Osteoblast (primary cell): ENCODE results near the gene ZNF816. TPM values are rescaled to one million over a fixed set of nuclear protein-coding genes. Genes with fewer than 3 reads are reported as not detected.

Experiments
- DNase-seq: peaks from one replicate; pipeline ENCODE4 v3.0.0; 2011; ENCODE audit warnings: low spot score, mixed read lengths; ENCODE audit not compliant: insufficient read length; ENCODE audit errors: missing footprints
- H2AFZ ChIP-seq: 2 replicates; pipeline ENCODE4 v1.6.0; 2011; ENCODE audit warnings: mild to moderate bottlenecking, low read length
- H3K27ac ChIP-seq: 2 replicates; pipeline ENCODE4 v1.5.1; 2011; ENCODE audit warnings: mild to moderate bottlenecking, low read depth, low read length, moderate library complexity
- H3K27me3 ChIP-seq: 2 replicates; pipeline ENCODE4 v1.6.0; 2012; ENCODE audit warnings: mild to moderate bottlenecking, control low read depth, inconsistent platforms, low read length, moderate library complexity; ENCODE audit not compliant: insufficient read depth
- H3K36me3 ChIP-seq: 2 replicates; pipeline ENCODE4 v1.5.1; 2011; ENCODE audit warnings: mild to moderate bottlenecking, low read length, control low read depth, moderate library complexity; ENCODE audit not compliant: insufficient read depth
- H3K4me1 ChIP-seq: 2 replicates; pipeline ENCODE4 v1.5.1; 2011; ENCODE audit warnings: mild to moderate bottlenecking, low read length, control low read depth, moderate library complexity; ENCODE audit not compliant: insufficient read depth
- H3K4me2 ChIP-seq: 2 replicates; pipeline ENCODE4 v1.6.0; 2011; ENCODE audit warnings: mild to moderate bottlenecking, low read length; ENCODE audit not compliant: insufficient read depth
- H3K4me3 ChIP-seq: fragments of 200-600 bp; sonication (generic); 3 replicates; pipeline ENCODE4 v1.5.1; 2012; ENCODE audit warnings: mild to moderate bottlenecking, low read length, inconsistent platforms; ENCODE audit not compliant: insufficient read depth
- H3K79me2 ChIP-seq: 2 replicates; pipeline ENCODE4 v1.6.0; 2012; ENCODE audit warnings: mild to moderate bottlenecking, low read length, control low read depth, inconsistent platforms; ENCODE audit not compliant: insufficient read depth
- H3K9me3 ChIP-seq: 2 replicates; pipeline ENCODE4 v1.5.1; 2011; ENCODE audit warnings: low read depth, low read length, control low read depth
- H4K20me1 ChIP-seq: 2 replicates; pipeline ENCODE4 v1.6.0; 2012; ENCODE audit warnings: mild to moderate bottlenecking, low read length, control low read depth; ENCODE audit not compliant: insufficient read depth
- CTCF ChIP-seq: IDR thresholded peaks from 2 replicates; pipeline ENCODE4 v1.5.1; 2011; ENCODE audit warnings: mild to moderate bottlenecking, low read depth, low read length, moderate library complexity; ENCODE audit errors: extremely low read depth
- total RNA-seq: library from RNA; depleted of rRNA; stranded (reverse); fragments of >200 nt; gene quantifications from 2 replicates; pipeline ENCODE4 v1.2.3, GENCODE V29; 2012

ZNF816 gene
- total RNA-seq, 1 donor = 9.8 TPM

- no peak overlapping the region for H3K4me3 ChIP-seq
- no peaks in the 10 kb centered on the region for H3K36me3 ChIP-seq
- no peaks in the 10 kb centered on the region for H3K4me1 ChIP-seq
- H3K27me3 ChIP-seq = no peaks in the 10 kb centered on the region
- H3K4me2 ChIP-seq = no peak overlapping the region
- H4K20me1 ChIP-seq = no peaks in the 10 kb centered on the region
- H3K79me2 ChIP-seq = no peaks in the 10 kb centered on the region
- no peaks in the 10 kb centered on the region for H3K9me3 ChIP-seq
- DNase-seq = no peak
- no peak for TF ChIP-seq CTCF
- no peak overlapping the region for H2AFZ ChIP-seq
- H3K27ac ChIP-seq = no peak overlapping the region
Observed at GRCh38 chr19:53007606-53008005, 44.9 kb upstream of the ZNF816 start.

GRCh38 chr19:53007200-53007599 is 44.5 kb upstream of the ZNF816 start:
- Histone ChIP-seq H2AFZ (no peak overlapping the region), H3K27me3 (no peaks in the 10 kb centered on the region), H3K9me3 (no peaks in the 10 kb centered on the region), H4K20me1 (no peaks in the 10 kb centered on the region), H3K4me1 (no peaks in the 10 kb centered on the region), H3K36me3 (no peaks in the 10 kb centered on the region), H3K79me2 (no peaks in the 10 kb centered on the region), H3K27ac (no peak overlapping the region), H3K4me3 (no peak overlapping the region), H3K4me2 (no peak overlapping the region)
- TF ChIP-seq CTCF = no peak
- DNase-seq = no peak

- Histone ChIP-seq H3K9me3 (no peaks in the 10 kb centered on the region), H3K27me3 (no peaks in the 10 kb centered on the region), H3K27ac (no peak overlapping the region), H3K79me2 (no peaks in the 10 kb centered on the region), H3K4me3 (no peak overlapping the region), H2AFZ (no peak overlapping the region), H3K4me2 (no peak overlapping the region), H3K4me1 (no peaks in the 10 kb centered on the region), H3K36me3 (no peaks in the 10 kb centered on the region), H4K20me1 (no peaks in the 10 kb centered on the region)
- TF ChIP-seq CTCF = no peak
- DNase-seq = no peak
Observed at GRCh38 chr19:53004242-53004641, 41.6 kb upstream of the ZNF816 start.

GRCh38 chr19:53002479-53002878 is 39.8 kb upstream of the ZNF816 start:
- no peak for DNase-seq
- Histone ChIP-seq H3K9me3 (no peaks in the 10 kb centered on the region), H3K4me1 (no peaks in the 10 kb centered on the region)

More at GRCh38 chr19:53002479-53002878, 39.8 kb upstream of the ZNF816 start:
- H3K27ac ChIP-seq = no peak overlapping the region
- no peaks in the 10 kb centered on the region for H3K27me3 ChIP-seq
- H3K4me3 ChIP-seq = no peak overlapping the region
- no peak for TF ChIP-seq CTCF
- H3K4me2 ChIP-seq = no peak overlapping the region
- H3K36me3 ChIP-seq = no peaks in the 10 kb centered on the region
- no peak overlapping the region for H2AFZ ChIP-seq
- H4K20me1 ChIP-seq = no peaks in the 10 kb centered on the region
- H3K79me2 ChIP-seq = no peaks in the 10 kb centered on the region
